Measurements from ENCODE around the gene FOXL1. TPM values are rescaled to one million over a fixed set of nuclear protein-coding genes. Genes with fewer than 3 reads are reported as not detected.

The FOXL1 gene
- total RNA-seq, 2 donors from 2014 or later = 0.37 TPM; not detected in 1

DNA sequence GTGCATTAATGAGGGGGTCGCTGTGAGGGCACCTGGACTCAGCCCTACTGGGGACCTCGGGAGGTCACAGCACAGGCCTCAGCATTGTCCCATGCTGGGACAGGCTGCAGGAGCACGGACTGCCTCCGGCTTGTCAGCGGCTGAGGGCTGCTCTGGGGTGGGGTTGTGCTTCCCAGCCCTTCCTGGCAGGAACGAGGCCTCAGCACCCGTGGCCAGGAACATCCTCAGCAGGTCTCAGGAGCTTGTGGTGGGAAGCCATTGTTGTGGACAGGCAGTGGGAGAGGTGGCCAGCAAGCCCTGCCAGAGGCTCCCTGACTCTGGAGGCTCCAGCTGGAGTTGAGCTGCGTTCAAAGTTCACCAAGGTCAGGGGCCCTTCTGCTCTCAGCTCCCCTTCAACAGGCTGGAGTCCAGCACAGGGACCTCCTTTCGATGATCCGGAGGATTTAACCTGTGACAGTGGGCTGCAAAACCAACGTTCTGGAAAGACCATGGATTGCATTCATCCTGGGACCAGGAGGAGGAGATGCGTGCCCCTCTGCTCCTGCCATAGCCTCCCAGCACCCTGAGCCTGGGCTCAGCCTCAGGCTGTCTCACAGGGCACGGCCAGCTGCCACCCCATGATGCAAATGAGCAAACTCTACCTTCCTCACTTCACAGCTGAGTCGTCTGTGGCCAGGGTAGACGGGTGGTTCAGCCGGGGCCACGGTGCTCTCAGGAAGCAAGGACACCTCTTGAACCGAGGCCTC lies 32.6 kb downstream of the FOXL1 start:
- Mint-ChIP-seq H3K9me3 (no peaks in the 10 kb centered on the region), H3K4me1 (peaks cover 6% of the 10 kb centered on the region), H3K27ac (no peak overlapping the region), H3K36me3 (ENCODE audit: low read depth) (no peaks in the 10 kb centered on the region), H3K4me3 (no peak overlapping the region), H3K27me3 (ENCODE audit: insufficient read depth) (peaks cover 3% of the 10 kb centered on the region)
- DNase-seq = no peak
- no peaks in the 10 kb centered on the region for H3K27me3 ChIP-seq (ENCODE audit: control insufficient read depth, insufficient read depth, low read length, poor library complexity, severe bottlenecking)
- H3K27ac ChIP-seq (ENCODE audit: low read depth, low read length) = no peak overlapping the region
- H3K4me1 ChIP-seq (ENCODE audit: control insufficient read depth, insufficient read depth, low read length) = no peaks in the 10 kb centered on the region
- H3K36me3 ChIP-seq (ENCODE audit: control insufficient read depth, insufficient read depth, low read length) = no peaks in the 10 kb centered on the region
- WGBS, 2 experiments (ENCODE audit: insufficient coverage in 1 of 2, insufficient read length in 1 of 2) = 89 to 94% methylated on average over 12 to 18 of the region's 18 CpGs
- TF ChIP-seq, protein P1, sequence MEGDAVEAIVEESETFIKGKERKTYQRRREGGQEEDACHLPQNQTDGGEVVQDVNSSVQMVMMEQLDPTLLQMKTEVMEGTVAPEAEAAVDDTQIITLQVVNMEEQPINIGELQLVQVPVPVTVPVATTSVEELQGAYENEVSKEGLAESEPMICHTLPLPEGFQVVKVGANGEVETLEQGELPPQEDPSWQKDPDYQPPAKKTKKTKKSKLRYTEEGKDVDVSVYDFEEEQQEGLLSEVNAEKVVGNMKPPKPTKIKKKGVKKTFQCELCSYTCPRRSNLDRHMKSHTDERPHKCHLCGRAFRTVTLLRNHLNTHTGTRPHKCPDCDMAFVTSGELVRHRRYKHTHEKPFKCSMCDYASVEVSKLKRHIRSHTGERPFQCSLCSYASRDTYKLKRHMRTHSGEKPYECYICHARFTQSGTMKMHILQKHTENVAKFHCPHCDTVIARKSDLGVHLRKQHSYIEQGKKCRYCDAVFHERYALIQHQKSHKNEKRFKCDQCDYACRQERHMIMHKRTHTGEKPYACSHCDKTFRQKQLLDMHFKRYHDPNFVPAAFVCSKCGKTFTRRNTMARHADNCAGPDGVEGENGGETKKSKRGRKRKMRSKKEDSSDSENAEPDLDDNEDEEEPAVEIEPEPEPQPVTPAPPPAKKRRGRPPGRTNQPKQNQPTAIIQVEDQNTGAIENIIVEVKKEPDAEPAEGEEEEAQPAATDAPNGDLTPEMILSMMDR (conservative IDR thresholded peaks at IDR 0.05) = no peak
- no peak overlapping the region for H3K4me3 ChIP-seq (ENCODE audit: low read length)
- H3K9ac ChIP-seq (ENCODE audit: extremely low read depth, low read length, poor library complexity, severe bottlenecking) = no peak overlapping the region
- H3K9me3 ChIP-seq (ENCODE audit: control insufficient read depth, low read length) = no peaks in the 10 kb centered on the region

DNA sequence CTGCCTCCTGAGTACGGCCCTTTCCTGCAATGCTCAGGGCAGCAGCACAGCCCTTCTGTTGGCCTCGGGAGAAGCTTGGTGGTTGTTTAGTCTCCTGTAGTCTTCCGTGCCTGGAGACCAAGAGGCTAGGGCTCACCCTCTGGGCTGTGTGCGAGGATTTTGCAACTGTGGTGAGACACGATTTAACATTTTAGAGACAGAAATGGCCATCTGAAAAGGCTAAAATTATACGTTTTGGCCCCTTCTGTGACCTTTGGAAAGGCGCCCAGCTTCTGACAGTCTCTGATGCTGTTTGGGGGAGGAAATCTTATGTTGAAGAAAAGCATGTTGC lies 33.1 kb downstream of the FOXL1 start:
- no peak for DNase-seq
- H3K4me1 ChIP-seq (ENCODE audit: control insufficient read depth, insufficient read depth, low read length) = no peaks in the 10 kb centered on the region
- Mint-ChIP-seq H3K9me3 (no peaks in the 10 kb centered on the region), H3K4me1 (peaks cover 6% of the 10 kb centered on the region), H3K27me3 (ENCODE audit: insufficient read depth) (peaks cover 3% of the 10 kb centered on the region), H3K4me3 (no peak overlapping the region), H3K36me3 (ENCODE audit: low read depth) (no peaks in the 10 kb centered on the region), H3K27ac (no peak overlapping the region)
- H3K9me3 ChIP-seq (ENCODE audit: control insufficient read depth, low read length) = no peaks in the 10 kb centered on the region
- H3K36me3 ChIP-seq (ENCODE audit: control insufficient read depth, insufficient read depth, low read length) = no peaks in the 10 kb centered on the region
- H3K9ac ChIP-seq (ENCODE audit: extremely low read depth, low read length, poor library complexity, severe bottlenecking) = no peak overlapping the region
- WGBS, 2 experiments (ENCODE audit: insufficient coverage in 1 of 2, insufficient read length in 1 of 2) = 88 to 93% methylated on average over 6 to 7 of the region's 7 CpGs
- no peaks in the 10 kb centered on the region for H3K27me3 ChIP-seq (ENCODE audit: control insufficient read depth, insufficient read depth, low read length, poor library complexity, severe bottlenecking)
- no peak overlapping the region for H3K4me3 ChIP-seq (ENCODE audit: low read length)
- H3K27ac ChIP-seq (ENCODE audit: low read depth, low read length) = no peak overlapping the region
- TF ChIP-seq, protein P1 (conservative IDR thresholded peaks at IDR 0.05) = no peak

DNA sequence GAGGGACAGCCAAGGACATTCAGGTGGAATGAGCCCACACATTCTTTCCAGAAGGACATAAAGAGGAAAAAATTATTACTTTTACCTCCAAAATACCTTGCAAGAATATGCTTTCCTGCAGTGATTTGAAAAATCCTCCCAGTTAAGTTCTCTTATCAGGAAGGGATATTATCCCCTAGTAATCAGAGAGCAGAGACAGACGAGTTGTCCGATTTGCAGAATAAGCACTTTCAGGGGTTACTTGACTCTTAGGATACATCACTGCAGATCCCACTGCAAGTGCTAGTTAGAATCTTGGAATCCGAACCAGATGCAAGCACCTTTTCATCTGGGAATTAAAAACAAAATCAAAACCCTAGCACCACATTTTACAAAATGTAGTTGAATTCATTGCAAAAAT lies 33.6 kb downstream of the FOXL1 start:
- TF ChIP-seq, protein P1 (conservative IDR thresholded peaks at IDR 0.05) = no peak
- no peak overlapping the region for H3K27ac ChIP-seq (ENCODE audit: low read depth, low read length)
- WGBS, 2 experiments (ENCODE audit: insufficient coverage in 1 of 2, insufficient read length in 1 of 2) = 92 to 100% methylated on average over 2 to 3 of the region's 3 CpGs
- no peaks in the 10 kb centered on the region for H3K9me3 ChIP-seq (ENCODE audit: control insufficient read depth, low read length)
- H3K36me3 ChIP-seq (ENCODE audit: control insufficient read depth, insufficient read depth, low read length) = no peaks in the 10 kb centered on the region
- Mint-ChIP-seq H3K4me1 (peaks cover 6% of the 10 kb centered on the region), H3K27me3 (ENCODE audit: insufficient read depth) (peaks cover 3% of the 10 kb centered on the region), H3K4me3 (no peak overlapping the region), H3K27ac (no peak overlapping the region), H3K9me3 (no peaks in the 10 kb centered on the region), H3K36me3 (ENCODE audit: low read depth) (no peaks in the 10 kb centered on the region)
- no peak overlapping the region for H3K9ac ChIP-seq (ENCODE audit: extremely low read depth, low read length, poor library complexity, severe bottlenecking)
- H3K4me3 ChIP-seq (ENCODE audit: low read length) = no peak overlapping the region
- no peaks in the 10 kb centered on the region for H3K27me3 ChIP-seq (ENCODE audit: control insufficient read depth, insufficient read depth, low read length, poor library complexity, severe bottlenecking)
- no peaks in the 10 kb centered on the region for H3K4me1 ChIP-seq (ENCODE audit: control insufficient read depth, insufficient read depth, low read length)
- no peak for DNase-seq

Data from endodermal cell (in vitro differentiated cells).